Kidney (tissue), 14 donors: ENCODE results near the gene NPHP4. TPM values are rescaled to one million over a fixed set of nuclear protein-coding genes. Genes with fewer than 3 reads are reported as not detected.

Source experiments
- DNase-seq, 5 donors: peaks; one replicate each; pipeline ENCODE4 v3.0.0-alpha.2; 2013 to 2020
- FAIRE-seq: peaks from 2 replicates; lab custom pipeline; 2012; peaks lifted over from hg19 to GRCh38; lab: Jason Lieb, UNC
- H3K27ac ChIP-seq, 2 donors: one replicate each; pipeline ENCODE4 v1.7.0; 2013; ENCODE audit warnings: low read depth in 2 of 2, low read length in 2 of 2, inconsistent platforms in 1 of 2
- H3K27me3 ChIP-seq: one replicate; pipeline ENCODE4 v1.7.1; 2013; ENCODE audit warnings: low read length, inconsistent platforms; ENCODE audit not compliant: control insufficient read depth, insufficient read depth
- H3K36me3 ChIP-seq, 3 donors: one replicate each; pipeline versions ENCODE4 v1.7.0 to v1.7.1; 2013; ENCODE audit warnings: low read length in 3 of 3, control low read depth in 1 of 3, inconsistent platforms in 1 of 3; ENCODE audit not compliant: insufficient read depth in 3 of 3, control insufficient read depth in 2 of 3
- H3K4me1 ChIP-seq, 3 donors: one replicate each; pipeline versions ENCODE4 v1.7.0 to v1.7.1; 2013; ENCODE audit warnings: low read length in 3 of 3, inconsistent platforms in 1 of 3, low read depth in 1 of 3; ENCODE audit not compliant: control insufficient read depth in 2 of 3, insufficient read depth in 2 of 3
- H3K4me3 ChIP-seq, 3 donors: one replicate each; pipeline versions ENCODE4 v1.7.0 to v1.8.1; 2013; ENCODE audit warnings: low read length in 3 of 3, control low read depth in 1 of 3, inconsistent platforms in 1 of 3
- H3K9ac ChIP-seq, 3 donors: one replicate each; pipeline versions ENCODE4 v1.7.0 to v1.7.1; 2013; ENCODE audit warnings: low read length in 3 of 3, control low read depth in 1 of 3, inconsistent platforms in 1 of 3
- H3K9me3 ChIP-seq, 3 donors: one replicate each; pipeline versions ENCODE4 v1.7.0 to v1.7.1; 2013; ENCODE audit warnings: low read length in 3 of 3, control low read depth in 1 of 3, inconsistent platforms in 1 of 3; ENCODE audit not compliant: control insufficient read depth in 2 of 3, insufficient read depth in 1 of 3
- CTCF ChIP-seq: IDR thresholded peaks from 3 replicates; pipeline ENCODE4 v1.5.1; 2012; ENCODE audit warnings: mild to moderate bottlenecking, moderate library complexity, borderline replicate concordance; ENCODE audit not compliant: insufficient read depth; ENCODE audit errors: extremely low read depth
- intact Hi-C: fragments of 100-400 bp; cut with DNase I; formaldehyde crosslinking; loops from one replicate; pipeline ENCODE4 v1.11.1; 2022
- polyA plus RNA-seq: library from polyadenylated mRNA; stranded (reverse); fragments of 350-450 nt; fragmentation: Illumina TruSeq; extraction: RNeasy Lipid Tissue Mini Kit (QIAGEN cat#74804); gene quantifications from one replicate; pipeline ENCODE4 v1.2.3, GENCODE V29; 2014; ENCODE audit warnings: low read depth, low replicate concordance; ENCODE audit not compliant: insufficient read depth
- total RNA-seq: library from RNA; stranded (reverse); fragmentation: NEBNext Ultra II Directional; extraction: Animal tissue kit (Norgen Biotek cat#: 25700); gene quantifications from one replicate; pipeline ENCODE4 v1.2.1, GENCODE V29; 2021
- donor health status: control.
- donor health status: control.
- donor health status: control.
- donor health status: control.
- donor health status: control.
- donor health status: DM: yes; HTN: yes; CAD: no.
- donor health status: Normal renal cell carcinoma (clear cell type).

Gene NPHP4
- total and polyA plus RNA-seq, 2 donors from 2014 or later, result 2.9 to 16.1 TPM

- Histone ChIP-seq H3K27ac (no peak overlapping the region), H3K9me3 (peaks cover 0 to 3% (median 0%) of the 10 kb centered on the region in 3 donors), H3K36me3 (no peaks in the 10 kb centered on the region), H3K27me3 (no peaks in the 10 kb centered on the region), H3K4me1 (no peaks in the 10 kb centered on the region), H3K9ac (no peak overlapping the region), H3K4me3 (no peak overlapping the region)
- no peak for DNase-seq
- intact Hi-C loops, result no loop called here
- TF ChIP-seq CTCF, result no peak
- FAIRE-seq, result no peak
Observed at GRCh38 chr1:5821540-5822176, 170.6 kb downstream of the NPHP4 start.

- Histone ChIP-seq H3K27ac (no peak overlapping the region), H3K4me1 (no peaks in the 10 kb centered on the region), H3K9me3 (peaks cover 0 to 3% (median 0%) of the 10 kb centered on the region in 3 donors), H3K4me3 (no peak overlapping the region), H3K9ac (no peak overlapping the region), H3K36me3 (no peaks in the 10 kb centered on the region), H3K27me3 (no peaks in the 10 kb centered on the region)
- intact Hi-C loops, result no loop called here
- no peak for FAIRE-seq
- DNase-seq, result no peak
- TF ChIP-seq CTCF, result no peak
Observed at GRCh38 chr1:5820026-5820421, 172.2 kb downstream of the NPHP4 start.

- H3K27ac ChIP-seq, result no peak overlapping the region
- H3K9me3 ChIP-seq, result peaks cover 0 to 3% (median 0%) of the 10 kb centered on the region in 3 donors
- FAIRE-seq (no peak), DNase-seq (no peak)
- H3K36me3 ChIP-seq, result no peaks in the 10 kb centered on the region
- no peak overlapping the region for H3K4me3 ChIP-seq
- intact Hi-C loops, result no loop called here
- no peaks in the 10 kb centered on the region for H3K4me1 ChIP-seq
- H3K9ac ChIP-seq, result no peak overlapping the region
- TF ChIP-seq CTCF, result no peak
- H3K27me3 ChIP-seq, result no peaks in the 10 kb centered on the region
Observed at GRCh38 chr1:5819391-5820025, 172.7 kb downstream of the NPHP4 start.
